Ishikawa (cell line): ENCODE results near the gene NACC2.

Experiments
- RAD21 ChIP-seq: IDR thresholded peaks from 2 replicates; pipeline ENCODE4 v1.6.1; 2012; ENCODE audit warnings: low read depth
- TEAD4 ChIP-seq: IDR thresholded peaks from 2 replicates; pipeline ENCODE4 v1.6.1; 2012

DNA sequence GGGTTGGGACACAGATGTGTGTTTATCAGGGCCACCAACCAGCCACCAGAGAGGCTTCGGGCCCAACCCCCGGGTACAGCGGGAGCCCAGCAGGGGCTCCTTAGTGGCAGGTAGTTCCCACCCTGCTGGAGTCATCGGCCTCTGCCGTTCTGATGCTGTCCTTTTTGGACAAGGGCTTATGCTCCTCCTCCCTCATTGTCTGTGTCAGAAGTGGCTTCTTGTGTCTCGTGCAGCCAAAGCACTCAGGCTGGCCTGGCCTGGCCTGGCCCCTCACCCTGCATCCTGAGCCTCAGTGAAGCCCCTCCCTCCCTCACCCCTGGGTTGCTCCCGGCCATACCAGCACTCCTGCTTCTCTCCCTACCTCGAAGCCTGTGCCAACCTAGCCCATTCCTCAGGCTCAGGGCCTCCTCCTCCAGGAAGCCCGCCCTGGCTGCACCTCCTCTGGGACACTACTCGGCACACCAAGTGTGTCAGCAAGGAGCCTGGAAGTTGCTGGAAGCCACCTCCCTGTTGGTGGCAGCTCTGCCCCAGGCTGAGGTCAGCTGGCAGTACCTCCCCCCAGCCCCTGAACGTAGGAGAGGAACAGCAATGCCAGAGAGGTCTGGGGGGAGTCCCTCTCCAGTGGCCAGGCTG, 129.8 kb downstream of the NACC2 start:
- TF ChIP-seq RAD21 (no peak), TEAD4 (no peak)
